ENCODE results near the gene UGGT2.

- TF ChIP-seq JUN (IDR thresholded peaks at IDR 0.05) (no peak), CTCF (IDR thresholded peaks at IDR 0.05) (no peak), POLR2A (IDR thresholded peaks at IDR 0.05; ENCODE audit: low read length) (no peak), HOXB5 (CRISPR knock-in tag; IDR thresholded peaks at IDR 0.05) (no peak)
Measured at GRCh38 chr13:96052656-96053002, 572 bp downstream of the UGGT2 start.

All from A549 (cell line).